ENCODE results near the gene GLOD4. TPM values are rescaled to one million over a fixed set of nuclear protein-coding genes. Genes with fewer than 3 reads are reported as not detected.

Gene GLOD4
- total and polyA plus RNA-seq, 2 experiments from 2014 or later: 68.1 to 120 TPM

GRCh38 chr17:744937-745336 lies 37.1 kb downstream of the GLOD4 start:
- no peaks in the 10 kb centered on the region for H3K9me3 ChIP-seq (ENCODE audit: low read depth)
- H3K27me3 ChIP-seq: no peaks in the 10 kb centered on the region
- H3K4me2 ChIP-seq: no peak overlapping the region
- TF ChIP-seq CTCF (IDR thresholded peaks at IDR 0.05; ENCODE audit: poor library complexity) (no peak), EZH2phosphoT487 (IDR thresholded peaks at IDR 0.05; ENCODE audit: low read depth, severe bottlenecking, unreplicated experiment) (no peak), EZH2 (IDR thresholded peaks at IDR 0.05; ENCODE audit: borderline replicate concordance) (no peak)
- H4K20me1 ChIP-seq (ENCODE audit: insufficient read depth, poor library complexity, severe bottlenecking): no peaks in the 10 kb centered on the region
- no peaks in the 10 kb centered on the region for H3K36me3 ChIP-seq (replicated peaks; ENCODE audit: insufficient read depth, low read depth)
- no peak overlapping the region for H3K27ac ChIP-seq
- 84% methylated on average over 9 of the region's 9 CpGs for WGBS (ENCODE audit: low lambda C conversion rate, missing lambda C conversion rate)
- no peaks in the 10 kb centered on the region for H3K4me1 ChIP-seq (ENCODE audit: insufficient read depth)
- peaks cover 15% of the 10 kb centered on the region for H3K79me2 ChIP-seq
- no peaks in the 10 kb centered on the region for H3K9me2 ChIP-seq (replicated peaks; ENCODE audit: insufficient read depth)
- H2AFZ ChIP-seq: no peak overlapping the region
- no peak overlapping the region for H3K4me3 ChIP-seq
- DNase-seq (ENCODE audit: low spot score): no peak

GRCh38 chr17:743139-743538 lies 38.9 kb downstream of the GLOD4 start:
- no peak for DNase-seq (ENCODE audit: low spot score)
- Histone ChIP-seq H3K9me3 (ENCODE audit: low read depth) (no peaks in the 10 kb centered on the region), H3K4me2 (no peak overlapping the region), H4K20me1 (ENCODE audit: insufficient read depth, poor library complexity, severe bottlenecking) (no peaks in the 10 kb centered on the region), H3K36me3 (replicated peaks; ENCODE audit: insufficient read depth, low read depth) (no peaks in the 10 kb centered on the region), H3K79me2 (peaks cover 17% of the 10 kb centered on the region), H3K9me2 (replicated peaks; ENCODE audit: insufficient read depth) (no peaks in the 10 kb centered on the region), H3K27me3 (no peaks in the 10 kb centered on the region), H3K4me1 (ENCODE audit: insufficient read depth) (no peaks in the 10 kb centered on the region), H2AFZ (no peak overlapping the region), H3K4me3 (no peak overlapping the region), H3K27ac (no peak overlapping the region)
- 96% methylated on average over 4 of the region's 4 CpGs for WGBS (ENCODE audit: low lambda C conversion rate, missing lambda C conversion rate)
- TF ChIP-seq CTCF (IDR thresholded peaks at IDR 0.05; ENCODE audit: poor library complexity): no peak
- TF ChIP-seq EZH2 (IDR thresholded peaks at IDR 0.05; ENCODE audit: borderline replicate concordance): no peak
- no peak for TF ChIP-seq EZH2phosphoT487 (IDR thresholded peaks at IDR 0.05; ENCODE audit: low read depth, severe bottlenecking, unreplicated experiment)

GRCh38 chr17:742147-742793 lies 39.8 kb downstream of the GLOD4 start:
- H4K20me1 ChIP-seq (ENCODE audit: insufficient read depth, poor library complexity, severe bottlenecking): no peaks in the 10 kb centered on the region

More at GRCh38 chr17:742147-742793, 39.8 kb downstream of the GLOD4 start:
- peaks cover 17% of the 10 kb centered on the region for H3K79me2 ChIP-seq
- H3K27me3 ChIP-seq: no peaks in the 10 kb centered on the region
- H3K27ac ChIP-seq: no peak overlapping the region
- H3K4me2 ChIP-seq: no peak overlapping the region
- H3K36me3 ChIP-seq (replicated peaks; ENCODE audit: insufficient read depth, low read depth): no peaks in the 10 kb centered on the region
- no peak for TF ChIP-seq EZH2 (IDR thresholded peaks at IDR 0.05; ENCODE audit: borderline replicate concordance)
- no peak for TF ChIP-seq CTCF (IDR thresholded peaks at IDR 0.05; ENCODE audit: poor library complexity)
- no peak for TF ChIP-seq EZH2phosphoT487 (IDR thresholded peaks at IDR 0.05; ENCODE audit: low read depth, severe bottlenecking, unreplicated experiment)
- no peaks in the 10 kb centered on the region for H3K9me2 ChIP-seq (replicated peaks; ENCODE audit: insufficient read depth)
- no peak overlapping the region for H3K4me3 ChIP-seq
- DNase-seq (ENCODE audit: low spot score): no peak
- 91% methylated on average over 11 of the region's 11 CpGs for WGBS (ENCODE audit: low lambda C conversion rate, missing lambda C conversion rate)
- H3K4me1 ChIP-seq (ENCODE audit: insufficient read depth): no peaks in the 10 kb centered on the region
- no peaks in the 10 kb centered on the region for H3K9me3 ChIP-seq (ENCODE audit: low read depth)
- H2AFZ ChIP-seq: no peak overlapping the region
